GM12878 (cell line): ENCODE measurements around the gene HNRNPM. TPM values are rescaled to one million over a fixed set of nuclear protein-coding genes. Genes with fewer than 3 reads are reported as not detected.
"Not testable (repeated sequence)": the region's sequence is repeated elsewhere in the genome, so short reads cannot be mapped to it uniquely, and the experiment has no call there.

Source experiments
- ATAC-seq: fragments of 200-7000 bp; cut with Tn5 transposase; 3 replicates; pipeline ENCODE4 v1.9.1; 2020; ENCODE audit warnings: mild to moderate bottlenecking, moderate library complexity
- BruUV-seq: library from RNA; stranded (reverse); fragments of 400-500 nt; replicated peaks from 2 replicates; lab custom pipeline; 2021; lab: Mats Ljungman, UMichigan
- CTCF ChIA-PET: fragments of 300-600 bp; sonication (Branson Sonifier 250); formaldehyde crosslinking; extraction: SDS; loops from one replicate; lab custom pipeline; 2021; ENCODE audit warnings: inconsistent platforms; lab: Yijun Ruan, JAX
- POLR2A ChIA-PET: fragments of 350-600 bp; formaldehyde crosslinking; extraction: SDS; loops from one replicate; lab custom pipeline; 2021; ENCODE audit warnings: inconsistent platforms; lab: Charles Lee
- RAD21 ChIA-PET: fragments of 300-600 bp; sonication (Branson Sonifier 250); formaldehyde crosslinking; loops from one replicate; lab custom pipeline; 2023; ENCODE audit warnings: antibody characterized with exemption; ENCODE audit not compliant: unreplicated experiment; lab: Charles Lee
- SMC1A ChIA-PET: fragments of 300-600 bp; sonication (Branson Sonifier 250); formaldehyde crosslinking; loops from one replicate; lab custom pipeline; 2023; ENCODE audit not compliant: unreplicated experiment, uncharacterized antibody; lab: Charles Lee
- DNase-seq: peaks from one replicate; pipeline ENCODE4 v3.0.0-alpha.2; 2011; ENCODE audit warnings: low read depth, low spot score
- FAIRE-seq: peaks from 3 replicates; lab custom pipeline; 2011; peaks lifted over from hg19 to GRCh38; lab: Jason Lieb, UNC
- H2AFZ ChIP-seq: 2 replicates; pipeline ENCODE4 v1.6.0; 2011; ENCODE audit warnings: low read depth, low read length, control low read depth; ENCODE audit not compliant: control insufficient read depth
- H3K27ac ChIP-seq: 2 replicates; pipeline ENCODE4 v1.5.1; 2011; ENCODE audit warnings: control low read depth; ENCODE audit not compliant: control insufficient read depth, insufficient read depth
- H3K27me3 ChIP-seq, 2 experiments: replicated peaks in 1 of 2; 2 replicates each; pipeline versions ENCODE4 v1.6.0 to v1.6.1; 2011; ENCODE audit warnings: low read length in 1 of 2; ENCODE audit not compliant: control insufficient read depth in 2 of 2, insufficient read depth in 2 of 2
- H3K36me3 ChIP-seq, 2 experiments: 2 replicates each; pipeline ENCODE4 v1.5.1; 2011; ENCODE audit warnings: low read length in 1 of 2; ENCODE audit not compliant: control insufficient read depth in 2 of 2, insufficient read depth in 2 of 2
- H3K4me1 ChIP-seq: 2 replicates; pipeline ENCODE4 v1.6.1; 2011; ENCODE audit warnings: mild to moderate bottlenecking, low read length, moderate library complexity, mixed read lengths; ENCODE audit not compliant: control insufficient read depth, insufficient read depth
- H3K4me2 ChIP-seq: 2 replicates; pipeline ENCODE4 v1.6.0; 2011; ENCODE audit warnings: control low read depth; ENCODE audit not compliant: control insufficient read depth, insufficient read depth
- H3K4me3 ChIP-seq: fragments of 200-600 bp; sonication (generic); 2 replicates; pipeline ENCODE4 v1.5.1; 2016
- H3K79me2 ChIP-seq: 2 replicates; pipeline ENCODE4 v1.6.0; 2011; ENCODE audit warnings: low read length; ENCODE audit not compliant: control insufficient read depth, insufficient read depth
- H3K9ac ChIP-seq: 2 replicates; pipeline ENCODE4 v1.8.0; 2011; ENCODE audit warnings: low read length, control low read depth, mixed read lengths; ENCODE audit not compliant: control insufficient read depth, insufficient read depth
- H3K9me3 ChIP-seq: replicated peaks from 3 replicates; pipeline ENCODE4 v1.5.1; 2011; ENCODE audit warnings: mild to moderate bottlenecking, low read length; ENCODE audit not compliant: control insufficient read depth, insufficient read depth
- H4K20me1 ChIP-seq: 2 replicates; pipeline ENCODE4 v1.6.0; 2011; ENCODE audit not compliant: control insufficient read depth, insufficient read depth
- CEBPB ChIP-seq, 2 experiments: fragments of 150-350 bp in 1 of 2; IDR thresholded peaks; 2 replicates each; pipeline ENCODE4 v1.6.1; 2012 to 2014; ENCODE audit warnings: low read depth in 2 of 2, low read length in 2 of 2, borderline replicate concordance in 1 of 2, inconsistent platforms in 1 of 2
- CREM ChIP-seq: IDR thresholded peaks from 2 replicates; pipeline ENCODE4 v1.6.1; 2014; ENCODE audit warnings: antibody characterized with exemption, low read depth
- DPF2 ChIP-seq: fragments of 450-650 bp; IDR thresholded peaks from 2 replicates; pipeline ENCODE4 v1.6.1; 2017; ENCODE audit warnings: mild to moderate bottlenecking
- KDM1A ChIP-seq: fragments of 200-600 bp; sonication (generic); IDR thresholded peaks from 2 replicates; pipeline ENCODE4 v1.6.1; 2016; ENCODE audit warnings: borderline replicate concordance
- KLF5 ChIP-seq: fragments of 450-650 bp; IDR thresholded peaks from 2 replicates; pipeline ENCODE4 v1.6.1; 2014; ENCODE audit warnings: mild to moderate bottlenecking; ENCODE audit not compliant: partially characterized antibody
- MEF2B ChIP-seq: fragments of 450-650 bp; IDR thresholded peaks from 2 replicates; pipeline ENCODE4 v1.6.1; 2018; ENCODE audit warnings: mild to moderate bottlenecking, moderate library complexity; ENCODE audit not compliant: partially characterized antibody, poor library complexity, severe bottlenecking
- MTA2 ChIP-seq: fragments of 450-650 bp; IDR thresholded peaks from 2 replicates; pipeline ENCODE4 v1.6.1; 2016; ENCODE audit warnings: low read depth, mild to moderate bottlenecking, moderate library complexity
- MTA3 ChIP-seq: IDR thresholded peaks from 2 replicates; pipeline ENCODE4 v1.6.1; 2012; ENCODE audit warnings: low read length, inconsistent platforms, borderline replicate concordance
- TAF1 ChIP-seq: IDR thresholded peaks from 2 replicates; pipeline ENCODE4 v1.6.1; 2011; ENCODE audit warnings: mild to moderate bottlenecking, low read depth, low read length, borderline replicate concordance
- WRNIP1 ChIP-seq: IDR thresholded peaks from 2 replicates; pipeline ENCODE4 v1.6.1; 2011; ENCODE audit warnings: low read depth, low read length, improper control_type of control experiment, borderline replicate concordance
- WGBS: methylation state at CpG from one replicate; pipeline ENCODE4 v1.1.6; 2016; ENCODE audit warnings: low lambda C conversion rate; ENCODE audit not compliant: insufficient replicate concordance, insufficient coverage; ENCODE audit errors: missing lambda C conversion rate; 5-methylcytosine and 5-hydroxymethylcytosine counted together
- in situ Hi-C: fragments of 300-500 bp; cut with MboI; formaldehyde crosslinking; loops from 9 replicates; pipeline ENCODE4 v1.14.3; 2018; ENCODE audit warnings: mixed read lengths
- intact Hi-C: fragments of 100-400 bp; cut with micrococcal nuclease; formaldehyde crosslinking; loops from one replicate; pipeline ENCODE4 v1.14.2; 2022; ENCODE audit not compliant: unreplicated experiment
- polyA plus RNA-seq, 11 experiments: library from polyadenylated mRNA; depleted of rRNA in 4 of 11; unstranded in 6 of 11; stranded (reverse) in 5 of 11; fragments of >200 nt; fragmentation: Nextera tagmentation in 4 of 11; fragmentation: Illumina TruSeq in 1 of 11; extraction: Ambion mirVana in 4 of 11; extraction: Trizol in 1 of 11; gene quantifications; 1 replicate in 1 of 11; 2 replicates in 10 of 11; pipeline versions ENCODE4 v1.2.1 to v1.2.3, GENCODE V29; 2011 to 2016; ENCODE audit warnings: inconsistent platforms in 2 of 11, missing spikeins in 2 of 11, low read depth in 1 of 11
- total RNA-seq, 4 experiments: library from RNA; depleted of rRNA in 3 of 4; stranded (reverse); fragments of >200 nt in 3 of 4; fragmentation: Illumina TruSeq in 1 of 4; extraction: Trizol in 1 of 4; gene quantifications; 2 replicates each; pipeline versions ENCODE4 v1.2.1 to v1.2.3, GENCODE V29; 2013 to 2021
- TF ChIP-seq, protein P1 (sequence below): fragments of 450-650 bp; IDR thresholded peaks from 2 replicates; pipeline ENCODE4 v1.6.1; 2017; ENCODE audit warnings: low read depth, mild to moderate bottlenecking, moderate library complexity
- TF ChIP-seq, protein P2 (sequence below): IDR thresholded peaks from 2 replicates; pipeline ENCODE4 v1.6.1; 2011; ENCODE audit warnings: borderline replicate concordance, low read depth, mild to moderate bottlenecking, moderate library complexity, low read length; ENCODE audit not compliant: insufficient read depth, poor library complexity, severe bottlenecking

HNRNPM gene
- total and polyA plus RNA-seq, 10 of the 15 experiments (the other 5 are each of a cell fraction or from before 2014, with no cell fraction given): 14.3 to 415 (median 198) TPM

DNA sequence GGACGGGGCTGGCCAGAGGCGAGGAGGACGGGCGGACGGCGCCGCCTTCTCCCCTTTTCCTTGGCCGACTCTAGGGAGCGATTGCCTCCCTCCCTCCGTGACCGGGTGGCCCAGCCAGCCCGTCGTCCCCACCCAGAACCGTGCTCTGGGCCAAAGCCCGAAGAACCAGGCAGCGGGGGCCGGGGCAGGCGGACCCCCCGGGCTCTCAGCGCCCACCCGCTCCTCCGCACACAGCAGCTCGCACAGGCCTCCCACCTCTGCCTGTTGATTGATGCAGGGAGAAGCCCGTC lies 41.0 kb upstream of the HNRNPM start (continued):
- TF ChIP-seq, protein P1, sequence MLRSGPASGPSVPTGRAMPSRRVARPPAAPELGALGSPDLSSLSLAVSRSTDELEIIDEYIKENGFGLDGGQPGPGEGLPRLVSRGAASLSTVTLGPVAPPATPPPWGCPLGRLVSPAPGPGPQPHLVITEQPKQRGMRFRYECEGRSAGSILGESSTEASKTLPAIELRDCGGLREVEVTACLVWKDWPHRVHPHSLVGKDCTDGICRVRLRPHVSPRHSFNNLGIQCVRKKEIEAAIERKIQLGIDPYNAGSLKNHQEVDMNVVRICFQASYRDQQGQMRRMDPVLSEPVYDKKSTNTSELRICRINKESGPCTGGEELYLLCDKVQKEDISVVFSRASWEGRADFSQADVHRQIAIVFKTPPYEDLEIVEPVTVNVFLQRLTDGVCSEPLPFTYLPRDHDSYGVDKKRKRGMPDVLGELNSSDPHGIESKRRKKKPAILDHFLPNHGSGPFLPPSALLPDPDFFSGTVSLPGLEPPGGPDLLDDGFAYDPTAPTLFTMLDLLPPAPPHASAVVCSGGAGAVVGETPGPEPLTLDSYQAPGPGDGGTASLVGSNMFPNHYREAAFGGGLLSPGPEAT: no peak
- TF ChIP-seq CREM (no peak), CEBPB (IDR thresholded peaks at IDR 0.05; ENCODE audit: borderline replicate concordance in 1 of 2, low read depth in 2 of 2, low read length in 2 of 2) (no peak), MEF2B (no peak), TAF1 (no peak), MTA3 (no peak)

DNA sequence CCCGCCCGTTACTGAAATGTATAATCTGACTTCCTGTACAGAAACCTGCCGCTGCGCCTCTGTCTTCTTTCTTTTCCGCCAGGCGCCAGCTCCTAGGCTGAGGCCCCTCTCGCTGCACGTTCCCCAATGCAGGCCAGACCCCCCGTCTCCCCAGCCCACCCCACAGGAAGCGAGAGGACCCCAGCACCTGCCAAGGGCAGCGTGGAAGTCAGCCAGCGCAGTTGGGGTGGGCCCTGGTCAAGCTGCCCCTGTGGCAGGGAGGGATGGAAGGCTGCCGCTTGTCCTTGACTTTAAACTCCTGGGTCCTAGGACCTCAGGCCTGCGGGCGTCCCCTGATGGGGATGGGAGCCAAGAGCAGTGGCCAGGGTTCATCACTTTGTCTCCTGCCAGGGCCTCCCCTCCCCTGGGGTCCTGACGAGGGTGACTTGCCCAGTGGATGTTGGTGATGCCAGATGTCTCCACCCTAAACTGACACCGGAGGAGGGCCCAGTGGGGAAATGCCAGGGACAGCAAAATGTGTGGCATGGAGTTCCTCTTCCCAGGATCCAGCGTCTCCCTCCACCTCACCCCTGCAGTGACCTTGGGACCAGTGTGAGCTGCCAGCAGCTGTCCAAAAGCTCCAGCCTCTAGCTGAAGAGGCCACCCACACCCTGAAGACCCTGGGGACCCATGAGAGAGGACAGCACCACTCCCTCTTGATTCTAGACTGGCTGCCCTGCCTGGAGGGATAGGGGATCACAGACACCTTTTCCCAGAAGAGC lies 40.2 kb upstream of the HNRNPM start:
- no peaks in the 10 kb centered on the region for H4K20me1 ChIP-seq
- FAIRE-seq (no peak), ATAC-seq (no peak), DNase-seq (no peak)
- no peak overlapping the region for H2AFZ ChIP-seq
- no peaks in the 10 kb centered on the region for H3K27me3 ChIP-seq
- no peak overlapping the region for H3K27ac ChIP-seq
- intact Hi-C loops: no loop called here
- BruUV-seq: no TSS peak
- no peaks in the 10 kb centered on the region; the same call in 1 of the 2 replicates for H3K79me2 ChIP-seq
- ChIA-PET RAD21 (no interaction called here), SMC1A (interaction anchor here (0.8 to 1.1 kb wide), 2 partner anchors 9 to 48 kb away, joined by 3 read pairs; no protein-coding TSS in a partner anchor), POLR2A (no interaction called here), CTCF (no interaction called here)
- no peaks in the 10 kb centered on the region for H3K4me1 ChIP-seq
- H3K9ac ChIP-seq: no peak overlapping the region
- TF ChIP-seq DPF2: no peak
- TF ChIP-seq, protein P2, sequence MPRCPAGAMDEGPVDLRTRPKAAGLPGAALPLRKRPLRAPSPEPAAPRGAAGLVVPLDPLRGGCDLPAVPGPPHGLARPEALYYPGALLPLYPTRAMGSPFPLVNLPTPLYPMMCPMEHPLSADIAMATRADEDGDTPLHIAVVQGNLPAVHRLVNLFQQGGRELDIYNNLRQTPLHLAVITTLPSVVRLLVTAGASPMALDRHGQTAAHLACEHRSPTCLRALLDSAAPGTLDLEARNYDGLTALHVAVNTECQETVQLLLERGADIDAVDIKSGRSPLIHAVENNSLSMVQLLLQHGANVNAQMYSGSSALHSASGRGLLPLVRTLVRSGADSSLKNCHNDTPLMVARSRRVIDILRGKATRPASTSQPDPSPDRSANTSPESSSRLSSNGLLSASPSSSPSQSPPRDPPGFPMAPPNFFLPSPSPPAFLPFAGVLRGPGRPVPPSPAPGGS: no peak
- no peak for TF ChIP-seq MTA2
- TF ChIP-seq KDM1A: no peak
- TF ChIP-seq KLF5: no peak
- TF ChIP-seq WRNIP1: no peak
- H3K9me3 ChIP-seq: no peaks in the 10 kb centered on the region
- in situ Hi-C loops: no loop called here
- WGBS: 90% methylated on average over 17 of the region's 18 CpGs
- H3K4me3 ChIP-seq: no peak overlapping the region
- no peak overlapping the region for H3K4me2 ChIP-seq
- H3K36me3 ChIP-seq: peaks cover 3 to 27% of the 10 kb centered on the region in 2 experiments; a peak in 2 of 4 replicates

DNA sequence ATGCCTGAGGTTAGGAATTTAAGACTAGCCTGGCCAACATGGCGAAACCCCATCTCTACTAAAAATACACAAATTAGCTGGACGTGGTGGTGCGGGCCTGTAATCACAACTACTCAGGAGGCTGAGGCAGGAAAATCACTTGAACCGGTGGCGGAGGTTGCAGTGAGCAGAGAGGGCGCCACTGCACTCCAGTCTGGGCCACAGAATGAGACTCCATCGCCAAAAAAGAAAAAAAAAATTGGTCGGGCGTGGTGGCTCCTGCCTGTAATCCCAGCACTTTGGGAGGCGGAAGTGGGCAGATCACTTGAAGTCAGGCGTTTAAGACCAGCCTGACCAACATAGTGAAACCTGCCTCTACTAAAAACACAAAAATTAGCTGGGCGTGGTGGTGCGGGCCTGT lies 34.1 kb upstream of the HNRNPM start:
- H3K36me3 ChIP-seq, H4K20me1 ChIP-seq, H3K27me3 ChIP-seq, DNase-seq, H3K9ac ChIP-seq, BruUV-seq, H2AFZ ChIP-seq, SMC1A ChIA-PET, in situ Hi-C loops, H3K9me3 ChIP-seq, H3K27ac ChIP-seq, H3K4me1 ChIP-seq, H3K4me3 ChIP-seq, H3K79me2 ChIP-seq, RAD21 ChIA-PET, FAIRE-seq, H3K4me2 ChIP-seq, ATAC-seq: not testable (repeated sequence)
- ChIA-PET CTCF (interaction anchor here (1.2 to 5.8 kb wide), 3 partner anchors 8 to 169 kb away, joined by 3 to 73 read pairs (median 4); partner anchors contain the start of gene MYO1F), POLR2A (interaction anchor here (4.8 kb wide), 1 partner anchor 35 kb away, joined by 14 read pairs; the partner anchor contains the start of gene HNRNPM)
- 93% methylated on average over 13 of the region's 13 CpGs for WGBS
- intact Hi-C loops: loop anchor here (5.0 kb wide), 1 partner anchor 167 kb away; the partner anchor contains the start of gene MYO1F
